GM12873 (cell line): Measurements from ENCODE around the gene WWOX.

ENCODE experiments used
- CTCF ChIP-seq: IDR thresholded peaks from 2 replicates; pipeline ENCODE4 v1.5.1; 2012; ENCODE audit warnings: low read depth, mild to moderate bottlenecking, moderate library complexity, low read length, control low read depth; ENCODE audit not compliant: insufficient read depth; ENCODE audit errors: missing control alignments

Gene WWOX

GRCh38 chr16:79055251-79055970 is 956.0 kb downstream of the WWOX start:
- TF ChIP-seq CTCF = no peak

- no peak for TF ChIP-seq CTCF
These were observed 961.7 kb downstream of the WWOX start for GRCh38 chr16:79061181-79061580.

GRCh38 chr16:79062336-79062735 is 962.9 kb downstream of the WWOX start:
- TF ChIP-seq CTCF = no peak

- TF ChIP-seq CTCF = no peak
These were observed 963.4 kb downstream of the WWOX start for GRCh38 chr16:79062821-79063220.

GRCh38 chr16:79064256-79064972 is 965.0 kb downstream of the WWOX start:
- no peak for TF ChIP-seq CTCF

- no peak for TF ChIP-seq CTCF
These were observed 967.1 kb downstream of the WWOX start for GRCh38 chr16:79066561-79066960.

GRCh38 chr16:79067600-79067999 is 968.1 kb downstream of the WWOX start:
- TF ChIP-seq CTCF = no peak
